NCI-H82 (cell line): Measurements from ENCODE around the gene PPP2R2C.

Experiments
- DNase-seq: peaks from one replicate; lab custom pipeline; 2025; lab: John Stamatoyannopoulos, UW

Gene PPP2R2C

DNA sequence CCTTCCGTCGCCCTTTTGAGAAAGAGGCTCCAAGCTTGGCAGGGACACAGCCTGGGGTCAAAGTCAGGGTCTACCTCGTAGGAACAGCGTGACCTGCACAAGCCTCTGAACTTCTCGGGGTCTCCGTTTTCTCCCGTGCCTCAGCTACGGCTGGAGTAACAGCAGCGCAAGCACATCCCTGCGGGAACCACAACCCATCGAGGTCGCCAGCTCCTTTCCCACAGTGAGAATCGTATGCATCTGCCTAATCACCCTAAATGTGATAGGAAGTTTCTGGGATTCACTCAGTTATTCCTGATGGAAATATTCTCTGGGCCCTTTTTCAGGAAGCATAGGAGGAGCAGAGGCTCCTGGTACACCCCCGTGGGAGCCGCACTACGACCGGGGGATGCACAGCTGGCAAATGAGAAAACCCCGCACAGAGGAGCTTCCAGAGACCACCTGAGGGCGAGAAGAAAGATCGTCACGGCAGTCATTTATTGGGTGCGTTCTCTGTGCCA is 24.7 kb downstream of the PPP2R2C start:
- no peak for DNase-seq

DNA sequence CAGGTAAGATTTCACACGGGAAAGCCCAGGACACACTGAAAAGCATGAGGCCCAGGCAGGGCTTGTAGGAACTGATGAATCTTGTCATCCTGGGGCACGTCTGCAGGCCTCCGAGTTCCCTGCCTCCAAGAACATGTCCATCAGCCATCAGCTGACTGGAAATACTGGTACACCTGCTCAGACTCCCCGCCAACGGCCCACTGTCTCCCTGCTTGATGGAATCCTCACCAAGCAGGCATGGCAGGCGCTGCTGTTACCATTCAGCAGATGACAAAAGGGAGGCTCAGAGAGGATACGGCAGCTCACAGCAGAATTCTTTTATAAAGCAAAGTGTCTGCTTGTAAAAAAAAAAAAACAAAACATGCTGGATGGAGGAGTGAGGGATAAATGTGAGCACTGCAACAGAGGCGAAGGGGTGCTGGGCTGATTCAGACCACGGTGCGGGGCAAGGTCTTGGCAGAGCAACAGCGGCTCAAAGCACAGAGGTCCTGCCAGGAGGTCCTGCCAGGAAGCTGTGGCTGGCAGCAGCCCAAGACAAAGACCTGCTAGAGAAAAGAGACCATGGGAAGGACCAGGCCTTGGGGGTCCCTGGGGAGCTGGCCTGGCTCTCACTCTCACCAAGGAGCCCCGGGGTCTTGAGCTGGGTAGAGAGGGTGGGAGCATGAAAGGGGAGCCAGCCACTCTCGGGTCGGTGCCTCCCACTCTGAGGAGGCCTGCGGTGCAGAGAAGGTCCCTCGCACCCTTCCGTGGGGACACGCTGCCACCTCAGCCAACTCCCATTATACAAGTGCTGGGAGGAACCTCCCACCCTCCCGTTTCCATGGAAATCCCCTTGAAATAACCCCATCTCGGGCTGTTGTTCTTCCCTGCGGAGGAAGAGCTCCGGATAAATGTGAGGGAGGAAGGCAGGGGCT is 25.6 kb downstream of the PPP2R2C start:
- no peak for DNase-seq

DNA sequence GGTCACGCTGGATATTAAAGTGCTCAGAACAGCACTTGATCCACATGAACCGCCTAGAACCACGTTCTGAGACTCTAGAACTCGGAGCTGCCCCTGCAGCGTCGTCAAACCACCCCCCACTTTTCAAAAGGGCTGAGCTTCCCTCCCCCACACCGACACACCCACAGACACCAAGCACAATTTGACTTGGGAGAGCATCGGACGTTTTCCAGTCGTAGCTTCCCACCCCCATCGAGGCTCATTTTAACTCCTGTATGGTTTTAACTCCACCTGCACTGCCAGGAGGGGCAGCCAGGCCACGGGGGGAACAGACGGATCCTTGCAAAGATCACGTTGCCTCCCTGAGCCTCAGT is 26.3 kb downstream of the PPP2R2C start:
- no peak for DNase-seq

DNA sequence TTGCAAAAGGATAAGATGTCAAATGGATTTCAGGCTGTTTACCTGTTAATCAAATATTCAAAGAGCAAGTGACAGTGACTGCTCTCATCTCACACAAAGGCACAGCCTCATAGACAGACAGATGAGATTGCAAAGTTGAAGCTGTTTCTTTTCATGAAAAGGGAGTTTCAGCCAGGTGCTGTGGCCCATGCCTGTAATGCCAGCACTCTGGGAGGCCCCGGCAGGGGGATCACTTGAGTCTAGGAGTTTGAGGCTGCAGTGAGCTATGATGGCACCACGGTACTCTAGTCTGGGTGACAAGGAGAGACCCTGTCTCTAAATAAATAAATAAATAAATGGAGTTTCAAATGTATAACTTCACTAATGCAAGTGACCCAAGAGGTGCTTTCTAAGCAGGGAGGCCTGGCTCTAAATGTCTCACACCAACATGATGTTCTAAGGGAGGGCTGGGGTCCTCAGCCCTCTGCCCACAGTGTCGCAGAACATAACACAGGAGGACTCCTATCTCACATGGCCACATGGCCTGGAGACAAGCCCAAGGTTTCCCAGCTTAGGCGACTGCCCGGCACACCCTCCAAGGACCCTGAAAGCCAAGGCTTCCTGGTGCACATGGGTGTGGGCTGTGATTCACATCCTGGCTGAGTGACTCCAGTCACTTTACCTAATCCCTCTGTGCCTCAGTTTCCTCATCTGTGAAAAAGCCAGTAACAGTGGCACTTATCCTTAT is 26.8 kb downstream of the PPP2R2C start:
- no peak for DNase-seq

DNA sequence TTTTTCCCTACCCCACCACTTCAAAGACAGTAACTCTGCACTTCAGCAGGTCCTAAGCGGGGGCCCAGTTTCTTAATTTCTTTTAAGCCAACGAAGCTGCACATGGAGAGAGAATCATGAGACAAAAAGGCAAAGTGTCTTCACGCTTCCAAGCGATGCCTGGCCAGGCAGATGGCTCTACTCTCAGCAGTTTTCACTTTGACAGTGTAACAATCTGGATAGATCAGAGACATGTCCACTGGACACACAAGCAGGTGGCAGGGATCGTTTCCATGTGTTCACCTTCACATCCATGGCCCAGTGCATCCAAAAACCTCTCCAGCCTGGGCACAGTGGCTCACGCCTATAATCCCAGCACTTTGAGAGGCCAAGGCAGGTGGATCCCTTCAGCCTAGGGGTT is 27.8 kb downstream of the PPP2R2C start:
- DNase-seq: no peak

DNA sequence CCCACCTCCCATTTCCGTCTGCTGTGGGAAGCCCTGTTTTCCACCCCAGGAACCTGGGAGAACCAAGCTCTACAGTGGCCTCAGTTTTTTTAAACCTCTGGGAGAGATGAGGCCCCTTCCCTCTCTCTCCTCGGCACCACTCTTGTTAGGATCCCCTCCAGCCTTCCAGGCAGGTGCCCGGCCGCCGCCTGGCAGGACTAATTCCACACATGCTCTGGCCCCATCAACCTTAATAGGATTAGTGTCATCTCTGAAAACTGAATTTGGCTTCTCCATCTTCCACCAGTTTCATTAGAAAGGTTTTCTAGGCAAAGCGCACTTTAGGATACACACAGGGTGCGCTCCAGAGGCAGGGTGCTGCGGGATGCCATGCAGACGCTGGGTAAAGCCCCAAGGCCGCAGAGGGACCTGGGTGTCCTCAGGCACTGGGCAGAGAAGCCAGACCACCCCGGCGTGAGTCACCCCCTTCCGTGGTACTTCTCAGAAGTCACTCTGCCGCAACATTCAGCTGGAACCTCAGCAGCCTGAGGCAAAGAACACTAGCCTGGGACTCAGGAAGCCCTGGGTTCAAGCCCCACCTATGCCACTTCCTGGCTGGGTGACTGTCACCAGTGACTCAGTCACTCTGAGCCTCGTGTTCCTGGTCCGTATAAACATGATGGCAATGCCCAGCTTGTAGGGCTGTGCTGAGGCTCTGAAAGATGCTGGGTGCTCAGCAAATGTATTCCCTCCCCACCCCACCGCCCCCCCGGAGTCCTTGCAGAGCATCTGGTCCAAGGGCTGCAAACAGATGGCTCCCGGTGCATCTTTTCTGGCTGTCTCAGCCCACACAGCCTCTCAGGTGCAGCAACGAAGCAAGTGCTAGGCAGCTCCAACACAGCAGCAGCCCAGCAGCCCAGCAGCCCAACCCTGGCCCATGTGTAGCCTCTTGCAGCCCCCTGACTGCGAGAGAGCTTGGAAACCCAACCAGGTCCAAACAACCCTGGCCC is 29.1 kb downstream of the PPP2R2C start:
- peak; percentile 27 for DNase-seq

DNA sequence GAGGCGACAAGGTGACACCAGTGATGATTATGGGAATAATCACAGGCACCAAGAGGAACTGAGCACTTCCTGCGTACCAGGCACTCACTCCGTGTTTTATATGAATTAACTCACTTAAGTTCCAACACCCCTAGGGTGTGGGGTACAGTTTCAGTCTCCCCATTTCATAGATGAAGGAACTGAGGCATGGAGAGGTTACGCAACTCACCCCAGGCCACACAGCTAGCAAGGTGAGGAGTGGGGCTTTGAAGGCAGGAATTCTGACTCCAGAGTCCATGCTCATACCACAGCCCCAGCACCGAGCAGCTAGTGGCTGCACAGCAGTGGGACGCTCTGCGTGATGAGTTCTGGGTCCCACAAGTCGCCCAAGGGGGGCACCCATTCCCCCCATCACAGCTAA is 29.9 kb downstream of the PPP2R2C start:
- DNase-seq: no peak

DNA sequence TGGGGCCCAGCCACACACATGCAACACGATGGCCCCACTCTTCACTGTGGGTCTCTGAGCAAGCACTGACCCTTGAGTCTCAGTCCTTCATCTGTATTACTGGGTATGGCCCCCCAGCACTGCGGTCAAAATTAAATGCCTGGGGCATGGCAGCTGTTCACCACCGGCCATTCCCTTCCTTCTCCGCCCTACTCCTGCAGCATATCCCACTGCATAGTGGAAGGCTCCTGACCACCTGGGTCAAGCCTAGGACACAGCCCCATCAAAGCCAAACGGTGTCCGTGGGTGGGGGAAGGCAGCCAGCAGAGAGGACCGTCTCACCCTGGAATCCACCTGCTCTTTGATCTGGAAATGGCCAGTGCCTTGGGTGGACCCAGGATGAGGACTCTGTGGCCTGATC is 30.7 kb downstream of the PPP2R2C start:
- DNase-seq: no peak

DNA sequence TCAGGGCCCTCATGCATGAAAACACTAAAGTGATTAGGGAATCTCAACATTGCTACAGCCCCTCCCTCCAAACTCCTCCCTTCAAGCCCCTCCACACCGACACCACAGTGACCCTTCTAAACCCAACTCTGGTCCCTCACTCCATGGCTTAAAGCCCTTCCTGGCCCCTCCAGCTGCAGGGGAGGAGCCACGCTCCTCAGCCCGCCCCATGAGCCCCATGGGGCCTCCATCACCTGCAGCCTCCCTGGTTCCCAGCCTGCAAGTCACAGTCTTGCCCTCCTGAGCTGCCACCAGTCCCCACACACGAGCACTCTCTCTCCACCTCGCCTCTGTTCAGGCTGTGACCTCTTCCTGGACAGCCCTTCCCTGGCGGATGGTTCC is 31.2 kb downstream of the PPP2R2C start:
- no peak for DNase-seq

DNA sequence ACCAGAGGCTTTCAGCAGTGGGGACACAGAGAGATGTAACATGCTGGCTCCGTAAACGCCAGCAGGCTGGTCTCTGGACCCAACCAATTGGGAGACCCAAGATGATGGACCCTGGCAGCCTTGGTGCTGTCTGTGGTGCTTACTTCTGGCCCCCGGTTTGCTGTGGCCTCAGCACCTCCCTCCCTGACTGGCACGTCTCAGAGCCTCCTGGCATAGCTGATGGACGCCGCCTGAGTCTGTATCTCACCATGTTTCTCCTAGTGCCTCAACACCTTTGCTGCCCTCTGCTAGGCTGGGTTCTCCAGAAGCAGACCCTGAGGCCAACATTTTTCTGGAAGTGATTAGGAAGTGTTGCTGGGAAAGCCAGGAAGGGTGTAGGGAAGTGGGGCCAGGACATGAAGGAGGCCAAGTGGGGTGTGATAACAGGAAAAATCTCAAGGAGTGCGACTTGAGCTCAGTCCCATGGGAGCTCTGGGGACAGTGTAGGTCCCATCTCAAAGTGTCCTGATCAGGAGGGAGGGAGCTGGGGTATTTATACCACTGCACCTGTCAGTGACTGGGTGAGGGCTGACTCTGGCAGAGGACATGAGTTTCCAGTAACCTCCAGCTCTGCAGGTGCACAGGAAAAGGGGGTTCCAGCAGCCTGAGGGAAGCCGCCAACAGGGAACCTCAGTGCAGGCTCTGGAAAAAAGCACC is 31.8 kb downstream of the PPP2R2C start:
- no peak for DNase-seq

DNA sequence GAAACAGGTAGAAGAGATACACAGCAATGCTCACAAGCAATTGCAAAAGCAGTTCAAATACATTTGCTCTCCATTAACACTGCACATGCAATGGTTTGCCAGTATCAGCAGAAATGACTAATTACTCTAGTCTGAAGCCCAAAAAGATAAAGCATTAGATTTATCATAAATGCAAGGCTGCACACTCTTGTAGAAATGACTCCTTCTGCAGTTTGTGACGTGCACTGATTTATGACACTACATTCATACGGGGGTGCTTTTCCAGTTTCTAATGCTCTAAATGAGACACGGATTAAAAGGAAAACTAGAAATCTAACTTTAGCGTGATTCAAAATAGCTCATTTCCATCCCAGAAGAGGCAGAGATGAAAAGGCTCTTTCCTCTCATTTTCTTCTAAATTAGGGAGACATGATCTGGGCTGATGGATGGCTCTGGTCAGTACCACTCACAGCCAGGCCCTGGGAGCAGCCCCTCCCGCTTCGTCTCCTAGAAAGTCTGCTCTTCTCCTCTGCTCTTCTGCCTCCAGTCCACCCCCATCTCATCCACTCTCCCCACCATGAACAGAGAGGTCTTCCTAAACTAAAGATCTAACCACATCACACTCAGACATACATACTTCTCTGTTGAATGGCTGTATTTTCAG is 33.2 kb downstream of the PPP2R2C start:
- DNase-seq: no peak

DNA sequence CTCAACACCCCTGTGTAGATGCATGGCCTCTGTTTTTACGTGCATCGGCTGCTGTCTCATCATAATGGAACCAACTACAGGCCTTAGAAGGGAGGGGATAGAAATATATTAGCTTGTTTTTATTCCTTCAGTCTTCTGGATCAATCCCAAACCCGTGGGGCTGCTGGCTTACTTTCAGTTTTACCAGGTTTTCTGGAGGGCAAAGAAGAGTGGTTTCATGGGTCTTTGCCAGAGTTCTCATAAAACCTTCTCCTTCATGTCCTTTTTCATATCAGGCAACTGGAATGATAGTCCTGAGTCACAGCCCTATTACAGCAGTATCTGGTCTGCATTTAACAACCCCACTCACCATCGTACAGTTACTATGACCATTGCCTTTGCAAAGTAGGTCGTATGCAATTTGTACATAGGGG is 34.6 kb downstream of the PPP2R2C start:
- DNase-seq: no peak

DNA sequence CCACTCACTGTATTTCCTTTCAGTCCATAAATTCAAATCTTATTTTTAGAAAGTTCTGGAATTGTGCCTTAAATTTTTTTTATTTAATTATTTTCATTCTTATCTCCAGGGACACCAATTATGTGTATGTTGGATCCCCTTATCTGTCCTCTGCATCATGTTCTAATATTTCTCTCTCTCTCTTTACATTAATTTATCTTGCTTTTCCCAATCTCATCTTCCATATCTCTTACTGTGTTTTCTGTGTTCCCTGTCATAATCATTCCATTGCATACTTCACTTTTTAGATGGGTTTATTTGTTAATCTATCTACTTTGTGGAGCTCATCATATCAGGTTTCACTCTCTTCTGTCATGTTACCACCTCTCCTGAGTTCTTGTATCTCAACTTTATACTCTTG is 37.4 kb downstream of the PPP2R2C start:
- DNase-seq: no peak

DNA sequence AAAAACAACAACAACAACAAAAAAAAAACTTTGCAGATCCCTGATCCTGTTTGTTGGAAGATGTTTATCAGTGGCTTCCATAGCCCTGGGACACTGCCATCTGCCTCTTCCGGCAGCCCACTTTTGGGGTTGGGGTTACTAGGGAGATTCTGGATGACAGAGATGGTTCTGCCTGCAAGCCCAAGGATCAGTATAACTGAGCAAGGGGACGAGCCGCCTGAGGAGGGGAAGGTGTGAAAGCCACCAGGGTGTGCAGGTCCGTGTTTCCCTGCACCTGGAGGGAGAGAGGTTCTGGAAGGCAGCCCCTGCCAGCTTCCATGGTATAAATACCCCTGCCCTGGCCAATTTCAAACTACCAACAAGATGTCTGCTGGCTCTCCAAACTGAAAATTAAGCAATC is 41.5 kb downstream of the PPP2R2C start:
- DNase-seq: no peak

DNA sequence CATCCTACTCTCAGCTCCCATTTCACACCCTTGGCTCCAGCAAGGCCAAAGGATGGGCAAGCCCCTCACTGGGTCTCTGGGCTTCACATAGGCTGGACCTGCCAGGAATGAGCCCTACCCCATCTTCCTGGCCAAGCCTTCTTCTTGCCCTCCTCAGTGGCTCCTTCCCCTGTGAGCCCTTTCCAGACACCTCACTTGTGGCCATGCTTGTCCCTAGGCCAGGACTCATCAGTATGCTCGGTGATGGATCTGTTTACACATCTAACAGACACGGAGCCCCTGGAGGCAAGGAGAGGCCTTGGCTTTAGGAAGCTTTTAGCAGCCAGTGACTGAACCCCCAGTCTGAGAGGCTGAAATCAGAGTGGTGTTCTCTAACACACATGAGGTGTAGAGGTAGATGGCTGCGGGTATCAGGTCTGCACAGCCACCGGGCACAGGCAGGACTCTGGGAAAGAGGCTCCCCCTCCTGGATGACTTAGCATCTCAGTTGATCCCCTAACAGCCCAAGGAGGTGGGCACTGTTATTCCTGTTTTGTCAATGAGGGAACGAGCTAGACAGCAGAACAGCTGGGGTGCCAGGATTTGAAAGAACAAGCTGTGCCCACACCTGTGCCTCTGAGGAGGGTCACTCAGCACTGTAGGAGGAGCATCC is 44.8 kb downstream of the PPP2R2C start:
- DNase-seq: peak; percentile 5

DNA sequence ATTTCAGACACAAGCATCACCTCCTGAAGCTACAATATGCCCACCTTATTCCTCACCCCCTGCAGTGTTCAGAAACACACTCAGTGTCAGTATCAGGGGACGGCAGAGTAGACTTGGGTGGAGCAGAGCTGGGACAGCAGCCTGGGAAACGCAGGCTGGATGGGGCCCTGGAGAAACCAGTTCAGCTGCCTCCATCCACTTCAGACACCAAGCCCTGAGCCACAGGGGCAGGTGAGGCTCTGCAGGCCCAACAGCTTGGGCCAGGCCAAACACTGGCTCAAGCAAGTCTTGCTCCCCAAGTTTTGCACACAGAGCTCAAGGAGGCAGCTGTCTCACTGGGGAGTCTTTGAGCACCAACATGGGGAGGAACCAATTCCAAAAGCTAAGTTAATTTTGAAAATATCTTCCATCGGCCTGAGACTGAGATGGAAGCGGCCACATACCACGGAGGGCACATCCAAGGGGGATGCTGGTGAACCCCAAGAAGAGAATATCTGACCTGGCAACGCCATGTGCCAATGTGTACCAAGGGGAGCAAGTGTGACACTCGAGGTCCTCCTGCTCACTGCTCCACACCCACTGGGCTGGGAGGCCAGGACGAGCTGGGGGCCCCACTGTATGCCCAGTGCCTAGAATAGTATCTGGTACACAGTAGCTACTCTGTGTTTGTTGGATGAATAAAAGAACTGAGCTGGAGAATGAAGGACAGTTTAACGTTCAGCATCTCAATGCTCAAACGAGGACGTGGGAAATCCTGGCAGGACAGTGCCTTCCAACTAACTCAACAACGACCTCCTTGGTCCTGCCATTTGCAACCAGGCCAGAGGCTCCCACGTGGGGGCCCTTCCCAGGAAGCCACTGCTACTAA is 45.6 kb downstream of the PPP2R2C start:
- DNase-seq: no peak

DNA sequence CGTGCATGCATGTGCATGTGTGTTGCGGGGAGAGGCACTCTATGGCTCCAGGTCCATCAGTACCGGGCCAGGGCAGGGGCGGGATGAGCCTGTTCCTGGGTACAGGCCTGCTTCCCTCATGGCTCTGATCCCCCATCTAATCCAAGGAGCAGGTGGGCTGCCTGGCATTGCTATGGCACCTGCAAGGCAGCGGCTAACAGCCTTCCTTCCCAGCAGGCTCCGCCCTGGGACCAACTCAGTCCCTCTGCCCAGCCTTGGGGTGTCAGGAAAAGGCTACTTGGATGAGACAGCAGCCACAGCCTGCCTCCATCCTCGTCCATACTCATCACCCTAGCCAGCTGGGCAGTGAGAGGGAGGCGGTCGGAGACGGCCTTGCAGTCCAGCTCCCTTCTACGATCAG is 46.5 kb downstream of the PPP2R2C start:
- no peak for DNase-seq

DNA sequence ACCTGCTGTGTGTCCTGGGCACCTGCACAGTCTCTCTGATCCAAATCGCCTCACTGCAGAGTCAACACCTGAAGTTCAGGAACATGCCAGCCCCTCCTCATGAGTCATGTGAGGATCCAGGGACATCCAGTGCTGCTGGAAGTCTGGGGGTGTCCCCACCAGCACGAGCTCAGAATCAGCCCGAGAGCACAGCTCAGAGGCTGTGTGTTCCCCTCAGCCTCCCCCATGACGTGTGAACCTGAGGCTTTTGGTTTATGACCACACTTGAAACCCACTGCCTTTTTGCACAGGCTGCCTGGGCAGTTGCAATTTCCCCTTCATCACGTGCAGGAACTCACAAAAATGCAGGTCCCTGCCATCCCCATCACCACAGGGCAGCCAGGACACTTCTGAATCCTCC is 47.1 kb downstream of the PPP2R2C start:
- no peak for DNase-seq

DNA sequence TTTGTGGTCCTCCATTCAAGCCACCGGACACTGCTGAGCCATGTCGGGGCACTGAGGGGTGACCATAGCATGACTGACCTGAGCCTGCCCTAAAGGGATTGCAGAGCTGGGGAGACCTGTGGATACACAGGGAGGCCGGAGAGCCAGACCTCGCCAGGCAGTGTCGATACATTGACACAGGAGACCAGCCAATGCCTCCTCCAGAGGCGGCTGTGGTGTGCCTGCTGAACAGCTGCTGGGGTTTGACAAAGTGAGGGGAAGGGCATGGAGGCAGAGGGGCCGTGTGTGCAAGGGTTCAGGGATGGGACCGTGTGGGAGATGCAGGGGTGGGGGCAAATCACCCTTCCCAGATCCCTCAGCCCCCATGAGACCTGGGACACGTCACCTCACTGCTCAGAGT is 48.0 kb downstream of the PPP2R2C start:
- DNase-seq: no peak

DNA sequence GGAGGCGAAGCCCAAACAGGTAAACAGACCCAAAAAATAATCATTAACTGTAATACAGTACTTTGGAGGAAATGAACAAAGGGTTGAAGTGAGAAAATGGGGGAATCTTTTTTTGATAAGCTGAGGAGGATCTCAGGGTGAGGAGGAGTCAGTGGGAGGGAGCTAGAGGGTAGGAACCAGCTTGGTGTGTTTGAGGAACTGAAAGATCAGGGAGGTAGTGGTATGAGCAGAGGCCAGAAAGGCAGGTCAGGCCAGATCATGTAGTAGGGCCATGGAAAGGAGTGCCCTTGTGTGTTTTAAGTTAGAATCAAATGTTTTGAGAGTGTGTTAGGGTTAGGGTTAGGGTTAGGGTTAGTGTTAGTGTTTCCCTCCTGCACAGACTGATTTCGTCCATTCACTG is 48.8 kb downstream of the PPP2R2C start:
- DNase-seq: no peak
